ENCODE data around the gene SLC16A14.

SLC16A14 gene

DNA sequence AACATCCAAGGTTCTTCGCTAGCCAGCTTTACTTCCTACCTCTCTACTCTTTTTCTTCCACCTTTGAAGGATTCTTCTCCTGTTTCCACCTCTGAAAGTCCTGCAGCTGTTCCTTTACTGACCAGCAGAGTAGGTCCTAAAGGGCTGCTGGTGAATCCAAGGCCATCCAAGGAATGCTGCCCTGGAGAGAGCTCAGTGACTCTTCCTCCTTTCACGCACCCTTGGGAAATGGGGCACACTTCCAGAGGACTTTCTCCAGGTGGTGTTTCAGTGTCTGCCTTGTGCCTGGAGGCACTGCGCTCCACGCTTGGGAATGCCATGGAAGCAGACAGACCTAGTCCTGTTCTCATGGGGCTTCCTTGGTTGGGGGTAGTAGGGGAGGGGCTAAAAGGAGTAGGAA lies 45.4 kb downstream of the SLC16A14 start:
- DNase-seq, result no peak

DNA sequence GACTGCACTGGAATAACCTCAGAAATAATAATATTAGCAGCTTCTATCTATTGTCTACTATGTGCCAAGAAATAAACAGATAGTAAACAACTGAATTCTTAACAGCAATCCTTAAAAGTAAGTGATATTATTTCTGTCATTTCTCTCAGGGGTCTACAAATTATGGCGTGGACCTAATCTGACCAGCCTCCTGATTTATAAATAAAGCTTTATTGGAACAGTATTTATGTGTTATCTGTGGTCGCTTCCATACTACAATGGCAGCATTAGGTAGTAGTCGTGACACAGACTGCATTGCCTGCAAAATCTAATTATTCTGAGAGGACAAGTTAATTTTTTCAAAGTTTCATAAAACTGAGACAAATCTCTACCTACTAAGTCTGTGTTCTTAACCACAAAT lies 49.0 kb downstream of the SLC16A14 start:
- DNase-seq, result no peak

DNA sequence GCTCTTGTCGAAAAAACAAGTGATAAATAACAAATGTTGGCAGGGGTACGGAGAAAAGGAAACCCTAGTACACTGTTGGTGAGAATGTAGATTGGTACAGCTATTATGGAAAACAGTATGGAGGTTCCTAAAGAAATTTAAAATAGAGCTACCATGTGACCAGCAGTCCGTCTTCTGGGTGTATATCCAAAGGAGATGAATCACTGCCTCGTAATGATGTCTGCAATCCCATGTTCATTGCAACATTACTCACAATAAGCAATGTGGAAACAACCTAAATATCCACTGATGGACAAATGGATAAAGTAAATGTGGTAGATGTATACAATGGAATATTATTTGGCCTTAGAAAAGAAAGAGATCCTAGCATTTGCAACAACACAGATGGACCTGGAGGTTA lies 50.6 kb downstream of the SLC16A14 start:
- no peak for DNase-seq

DNA sequence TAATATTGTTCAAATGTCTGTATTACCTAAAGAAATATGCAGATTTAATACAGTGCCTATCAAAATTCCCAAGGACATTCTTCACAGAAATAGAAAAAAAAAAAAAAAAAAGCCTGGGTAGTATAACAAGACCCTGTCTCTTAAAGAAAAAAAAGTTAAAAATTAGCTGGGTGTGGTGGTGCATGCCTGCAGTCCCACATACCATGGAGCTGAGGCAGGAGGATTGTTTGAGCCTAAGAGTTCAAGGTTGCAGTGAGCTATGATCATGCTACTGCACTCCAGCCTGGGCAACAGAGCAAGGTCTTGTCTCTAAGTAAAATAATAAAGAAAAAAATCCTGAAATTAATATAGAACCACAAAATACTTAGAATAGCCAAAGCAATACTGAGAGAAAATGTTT lies 51.9 kb downstream of the SLC16A14 start:
- DNase-seq, result no peak

DNA sequence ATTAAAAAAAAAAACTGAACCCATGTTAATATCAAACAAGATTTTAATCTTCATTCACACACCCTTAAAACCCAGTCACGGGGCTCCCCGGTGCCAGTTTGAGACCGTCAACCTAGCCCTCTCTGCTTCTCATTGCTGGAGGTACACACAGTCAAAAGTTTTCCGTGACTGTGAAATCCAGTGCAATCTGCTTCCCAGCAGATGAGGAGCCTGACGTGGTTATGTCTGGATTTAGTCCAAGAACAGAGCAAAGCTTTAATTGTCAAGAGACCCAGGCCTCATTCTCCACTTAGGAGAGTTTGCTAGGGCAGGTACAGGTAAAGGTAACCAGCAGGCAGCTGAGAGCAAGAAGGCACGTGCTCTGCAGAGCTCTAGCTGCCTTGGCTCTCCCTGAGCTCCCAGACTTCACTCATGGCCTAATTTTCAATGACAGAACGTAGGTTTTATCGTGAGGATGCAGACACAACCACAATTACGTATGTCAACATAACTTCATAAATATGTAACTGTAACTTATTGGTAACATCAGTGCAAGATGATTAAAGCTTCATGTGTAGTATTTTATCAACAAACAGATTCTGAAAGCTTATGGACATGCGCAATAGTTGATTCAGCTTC lies 56.3 kb downstream of the SLC16A14 start:
- no peak for DNase-seq

DNA sequence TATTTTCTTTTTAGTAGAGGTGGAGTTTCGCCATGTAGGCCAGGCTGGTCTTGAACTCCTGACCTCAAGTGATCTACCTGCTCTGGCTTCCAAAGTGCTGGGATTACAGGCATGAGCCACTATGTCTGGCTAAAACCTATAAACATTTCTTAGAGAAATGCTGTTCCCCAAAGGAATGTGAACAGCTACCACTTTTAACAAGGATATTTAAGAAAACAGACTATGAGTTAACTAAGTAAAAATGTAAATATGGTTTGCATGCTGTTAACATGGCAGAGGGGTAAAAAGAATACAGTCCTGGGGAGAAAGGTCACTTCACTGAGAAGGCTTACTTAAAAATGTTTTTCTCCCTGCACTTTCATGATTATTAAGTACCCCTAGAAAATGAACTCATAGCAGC lies 57.1 kb downstream of the SLC16A14 start:
- no peak for DNase-seq

DNA sequence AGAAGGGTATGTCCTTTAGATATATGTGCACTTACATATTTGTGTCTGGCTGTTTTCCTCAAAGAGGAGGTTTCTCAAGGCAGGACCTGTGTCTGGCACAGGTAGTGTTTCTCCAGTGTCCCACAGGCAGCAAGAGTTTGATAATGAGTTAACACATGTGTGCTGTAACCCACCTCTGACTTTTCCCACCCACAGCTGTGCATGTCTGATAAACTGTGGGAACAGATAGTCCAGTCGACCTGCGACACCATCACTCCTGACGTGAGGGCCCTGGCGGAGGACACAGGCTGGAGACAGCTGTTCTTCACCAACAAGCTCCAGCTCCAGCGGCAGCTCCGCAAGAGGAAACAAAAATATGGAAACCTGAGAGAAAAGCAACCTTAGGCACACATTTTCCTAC lies 58.2 kb downstream of the SLC16A14 start:
- no peak for DNase-seq

DNA sequence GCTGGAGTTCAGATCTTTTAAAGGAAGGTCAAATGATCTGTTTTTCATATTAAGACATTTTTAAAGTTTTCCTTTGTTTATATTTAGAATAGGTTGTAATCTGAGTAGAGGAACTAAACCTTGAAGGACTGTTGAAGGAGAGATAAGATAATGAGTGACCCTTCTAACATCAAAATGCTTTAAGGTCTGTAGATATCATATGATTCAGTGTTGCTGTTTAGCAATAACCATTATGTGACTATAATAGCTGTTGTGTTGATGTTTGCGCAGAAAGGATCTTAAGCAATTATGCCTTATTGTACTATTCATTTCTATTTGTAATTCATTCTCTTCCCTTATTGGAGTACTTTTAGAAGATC lies 60.0 kb downstream of the SLC16A14 start:
- DNase-seq, result no peak

DNA sequence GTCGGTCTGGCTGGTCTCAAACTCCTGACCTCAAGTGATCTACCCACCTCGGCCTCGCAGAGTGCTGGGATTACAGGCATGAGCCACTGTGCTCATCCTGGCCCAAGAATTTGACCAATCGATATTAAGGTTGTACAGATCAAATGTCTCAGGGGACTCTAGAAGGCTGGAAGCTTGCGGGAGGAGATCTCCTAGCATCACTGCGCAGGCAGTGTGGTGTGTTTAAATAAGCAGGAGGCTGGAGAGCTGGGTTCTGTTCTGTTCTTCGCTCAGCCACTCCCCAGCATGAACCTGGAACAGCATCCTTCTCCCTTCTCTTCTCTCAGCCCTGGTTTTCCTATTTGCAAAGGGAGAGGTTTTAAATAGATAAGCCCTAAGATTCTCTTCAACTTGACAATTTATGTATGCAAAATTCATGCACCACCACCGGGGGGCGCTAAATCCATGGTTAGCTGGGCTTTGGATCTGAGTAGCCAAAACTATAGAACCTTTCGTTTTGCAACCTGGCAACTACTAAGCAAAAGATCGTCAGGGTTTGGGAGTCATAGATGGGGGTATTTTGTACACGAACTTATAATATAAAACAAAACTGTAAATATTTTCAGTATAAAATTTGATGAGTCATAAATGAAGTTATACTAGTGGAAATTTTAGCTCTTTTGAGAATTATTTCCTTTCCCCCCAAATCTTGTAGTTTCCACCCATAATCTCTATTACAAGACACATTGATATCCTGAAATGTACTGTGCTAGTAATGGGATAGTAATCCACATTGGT lies 60.6 kb downstream of the SLC16A14 start:
- DNase-seq, result peak; percentile 3 to 40

DNA sequence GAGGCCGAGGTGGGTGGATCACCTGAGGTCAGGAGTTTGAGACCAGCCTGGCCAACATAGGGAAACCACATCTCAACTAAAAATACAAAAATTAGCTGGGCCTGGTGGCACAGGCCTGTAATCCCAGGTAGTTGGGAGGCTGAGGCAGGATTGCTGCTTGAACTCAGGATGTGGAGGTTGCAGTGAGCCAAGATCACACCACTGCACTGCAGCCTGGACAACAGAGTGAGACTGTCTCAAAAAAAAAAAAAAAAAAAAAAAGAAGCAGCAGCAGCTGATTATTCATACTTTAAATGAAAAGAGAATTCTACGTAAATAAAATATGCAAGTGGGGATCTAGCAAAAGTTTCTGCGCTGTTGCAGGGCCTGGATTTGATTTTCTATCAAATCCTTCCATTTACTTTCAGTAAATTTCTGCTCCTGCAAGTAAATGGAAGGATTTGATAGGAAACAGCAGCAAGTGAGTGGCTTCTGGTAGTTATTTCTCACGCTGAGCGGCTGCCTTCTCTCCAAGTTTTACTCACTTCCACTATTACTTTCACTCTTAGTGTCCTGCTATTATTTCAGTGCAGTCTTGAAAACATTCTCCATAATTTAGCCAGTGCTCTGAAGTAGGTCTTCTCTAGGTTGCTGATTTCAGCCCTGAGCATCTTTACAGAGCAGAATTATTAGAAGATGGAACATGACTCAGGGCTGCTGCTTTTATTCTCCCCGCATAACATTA lies 68.4 kb downstream of the SLC16A14 start:
- DNase-seq, result no peak

DNA sequence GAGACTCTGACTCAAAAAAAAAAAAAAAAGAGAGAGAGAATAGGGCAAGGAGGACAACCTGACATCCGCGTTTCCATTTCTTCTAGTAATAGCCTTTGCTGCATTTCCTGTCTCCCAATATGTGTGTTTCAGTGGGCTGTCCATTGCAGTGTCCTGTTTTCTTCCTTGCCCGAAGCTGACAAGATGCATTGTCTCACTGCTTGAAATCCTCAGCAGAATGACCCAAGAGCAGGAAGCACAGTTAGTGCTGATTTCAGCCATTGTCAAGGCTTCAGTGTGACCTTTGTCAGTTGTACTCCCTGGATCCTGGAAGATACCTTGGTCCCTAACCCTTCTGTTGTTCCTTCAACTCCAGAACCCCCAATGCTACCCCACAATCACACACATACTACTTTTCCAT lies 71.2 kb downstream of the SLC16A14 start:
- DNase-seq, result no peak

DNA sequence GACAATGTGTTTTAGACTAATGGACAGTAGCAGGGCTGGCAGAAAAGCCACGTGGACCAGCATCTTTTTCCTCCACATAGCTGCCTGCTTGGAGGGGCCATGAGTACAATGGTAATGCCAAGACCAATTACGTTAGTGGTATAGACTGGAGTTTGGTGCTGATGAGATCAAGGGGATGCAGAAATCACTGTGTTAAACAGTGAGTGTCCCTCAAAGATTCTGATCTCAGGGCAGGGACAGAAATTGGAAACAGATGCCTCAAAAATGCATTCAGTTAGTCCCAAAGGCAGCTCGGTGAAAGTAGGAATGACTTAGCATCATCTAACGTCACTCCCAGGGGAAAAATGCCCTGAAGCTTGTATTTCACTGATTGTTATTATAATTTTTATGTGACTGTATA lies 72.4 kb downstream of the SLC16A14 start:
- no peak for DNase-seq

DNA sequence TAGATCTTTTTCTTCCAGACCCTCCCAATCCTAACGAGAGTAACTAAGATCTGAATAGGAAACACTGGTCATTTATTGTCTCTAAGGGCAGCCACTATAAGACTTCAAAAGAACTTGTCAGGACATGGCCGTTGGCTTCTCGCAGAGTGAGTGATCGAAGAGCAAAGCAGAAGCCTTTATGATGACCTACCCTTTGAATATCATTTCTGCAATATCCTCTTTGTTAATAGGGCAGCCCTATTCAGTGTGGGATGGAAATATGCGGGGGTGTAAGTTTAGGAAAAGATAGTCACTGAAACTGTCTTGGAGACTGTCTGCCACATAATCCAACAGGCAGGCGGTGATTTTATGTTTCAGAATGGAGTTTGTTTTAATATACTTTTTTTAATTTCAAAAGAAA lies 75.5 kb downstream of the SLC16A14 start:
- DNase-seq, result no peak

Data from SW 1271 (cell line).